Measurements from ENCODE around the gene BMP7.

Gene BMP7

GRCh38 chr20:57225830-57226229 lies 40.6 kb downstream of the BMP7 start:
- no peak for DNase-seq (ENCODE audit: low spot score)

GRCh38 chr20:57225197-57225733 lies 41.2 kb downstream of the BMP7 start:
- DNase-seq (ENCODE audit: low spot score): no peak

- DNase-seq (ENCODE audit: low spot score): no peak
These were observed 41.8 kb downstream of the BMP7 start for GRCh38 chr20:57224641-57225138.

GRCh38 chr20:57223648-57224489 lies 42.6 kb downstream of the BMP7 start:
- DNase-seq (ENCODE audit: low spot score): no peak

- DNase-seq (ENCODE audit: low spot score): no peak
These were observed 43.9 kb downstream of the BMP7 start for GRCh38 chr20:57222631-57222950.

GRCh38 chr20:57221916-57222630 lies 44.4 kb downstream of the BMP7 start:
- DNase-seq (ENCODE audit: low spot score): no peak

- no peak for DNase-seq (ENCODE audit: low spot score)
These were observed 45.9 kb downstream of the BMP7 start for GRCh38 chr20:57220337-57221145.

GRCh38 chr20:57219071-57219677 lies 47.3 kb downstream of the BMP7 start:
- no peak for DNase-seq (ENCODE audit: low spot score)

- DNase-seq (ENCODE audit: low spot score): no peak
These were observed 48.0 kb downstream of the BMP7 start for GRCh38 chr20:57218489-57218888.

- no peak for DNase-seq (ENCODE audit: low spot score)
These were observed 48.6 kb downstream of the BMP7 start for GRCh38 chr20:57217802-57218201.

GRCh38 chr20:57216669-57217068 lies 49.8 kb downstream of the BMP7 start:
- DNase-seq (ENCODE audit: low spot score): no peak

- no peak for DNase-seq (ENCODE audit: low spot score)
These were observed 50.5 kb downstream of the BMP7 start for GRCh38 chr20:57215826-57216471.

- no peak for DNase-seq (ENCODE audit: low spot score)
These were observed 51.0 kb downstream of the BMP7 start for GRCh38 chr20:57215426-57215825.

- DNase-seq (ENCODE audit: low spot score): no peak
These were observed 51.5 kb downstream of the BMP7 start for GRCh38 chr20:57214948-57215347.

GRCh38 chr20:57214427-57214826 lies 52.0 kb downstream of the BMP7 start:
- no peak for DNase-seq (ENCODE audit: low spot score)

- DNase-seq (ENCODE audit: low spot score): no peak
These were observed 52.5 kb downstream of the BMP7 start for GRCh38 chr20:57213924-57214323.

GRCh38 chr20:57213291-57213690 lies 53.1 kb downstream of the BMP7 start:
- no peak for DNase-seq (ENCODE audit: low spot score)

GRCh38 chr20:57212534-57213276 lies 53.7 kb downstream of the BMP7 start:
- peak; percentile 83 for DNase-seq (ENCODE audit: low spot score)

GRCh38 chr20:57211908-57212533 lies 54.4 kb downstream of the BMP7 start:
- DNase-seq (ENCODE audit: low spot score): no peak

GRCh38 chr20:57211406-57211805 lies 55.0 kb downstream of the BMP7 start:
- no peak for DNase-seq (ENCODE audit: low spot score)

Measured in RKO (cell line).